ENCODE results near the gene AFG3L2. TPM values are rescaled to one million over a fixed set of nuclear protein-coding genes. Genes with fewer than 3 reads are reported as not detected.

Gene AFG3L2
- total and polyA plus RNA-seq, 12 donors = 15.6 to 89.8 (median 47.4) TPM

DNA sequence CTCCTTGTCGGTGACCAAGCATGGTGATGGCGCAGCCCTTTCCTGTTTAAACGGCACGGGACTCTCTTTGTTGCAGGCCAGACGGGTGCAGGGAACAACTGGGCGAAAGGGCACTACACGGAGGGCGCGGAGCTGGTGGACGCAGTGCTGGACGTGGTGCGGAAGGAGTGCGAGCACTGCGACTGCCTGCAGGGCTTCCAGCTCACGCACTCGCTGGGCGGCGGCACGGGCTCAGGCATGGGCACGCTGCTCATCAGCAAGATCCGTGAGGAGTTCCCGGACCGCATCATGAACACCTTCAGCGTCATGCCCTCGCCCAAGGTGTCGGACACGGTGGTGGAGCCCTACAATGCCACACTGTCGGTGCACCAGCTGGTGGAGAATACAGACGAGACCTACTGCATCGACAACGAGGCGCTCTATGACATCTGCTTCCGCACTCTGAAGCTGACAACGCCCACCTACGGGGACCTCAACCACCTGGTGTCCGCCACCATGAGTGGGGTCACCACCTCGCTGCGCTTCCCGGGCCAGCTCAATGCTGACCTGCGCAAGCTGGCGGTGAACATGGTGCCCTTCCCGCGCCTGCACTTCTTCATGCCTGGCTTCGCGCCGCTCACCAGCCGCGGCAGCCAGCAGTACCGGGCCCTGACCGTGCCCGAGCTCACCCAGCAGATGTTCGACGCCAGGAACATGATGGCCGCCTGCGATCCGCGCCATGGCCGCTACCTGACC lies 51.9 kb downstream of the AFG3L2 start:
- peak in 2 of 7 donors; percentile 19 to 48 for DNase-seq
- Histone ChIP-seq H3K27ac (no peak overlapping the region), H3K36me3 (replicated peaks in 1 of 2) (peaks cover 0 to 55% of the 10 kb centered on the region in 2 donors), H3K27me3 (no peaks in the 10 kb centered on the region), H3K4me3 (no peak overlapping the region), H3K9me3 (replicated peaks in 1 of 3) (no peaks in the 10 kb centered on the region), H3K4me1 (replicated peaks in 1 of 2) (no peaks in the 10 kb centered on the region)
- TF ChIP-seq POLR2A (IDR thresholded peaks at IDR 0.05) = no peak
- TF ChIP-seq, protein P1, sequence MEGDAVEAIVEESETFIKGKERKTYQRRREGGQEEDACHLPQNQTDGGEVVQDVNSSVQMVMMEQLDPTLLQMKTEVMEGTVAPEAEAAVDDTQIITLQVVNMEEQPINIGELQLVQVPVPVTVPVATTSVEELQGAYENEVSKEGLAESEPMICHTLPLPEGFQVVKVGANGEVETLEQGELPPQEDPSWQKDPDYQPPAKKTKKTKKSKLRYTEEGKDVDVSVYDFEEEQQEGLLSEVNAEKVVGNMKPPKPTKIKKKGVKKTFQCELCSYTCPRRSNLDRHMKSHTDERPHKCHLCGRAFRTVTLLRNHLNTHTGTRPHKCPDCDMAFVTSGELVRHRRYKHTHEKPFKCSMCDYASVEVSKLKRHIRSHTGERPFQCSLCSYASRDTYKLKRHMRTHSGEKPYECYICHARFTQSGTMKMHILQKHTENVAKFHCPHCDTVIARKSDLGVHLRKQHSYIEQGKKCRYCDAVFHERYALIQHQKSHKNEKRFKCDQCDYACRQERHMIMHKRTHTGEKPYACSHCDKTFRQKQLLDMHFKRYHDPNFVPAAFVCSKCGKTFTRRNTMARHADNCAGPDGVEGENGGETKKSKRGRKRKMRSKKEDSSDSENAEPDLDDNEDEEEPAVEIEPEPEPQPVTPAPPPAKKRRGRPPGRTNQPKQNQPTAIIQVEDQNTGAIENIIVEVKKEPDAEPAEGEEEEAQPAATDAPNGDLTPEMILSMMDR (IDR thresholded peaks at IDR 0.05) = no peak
- intact Hi-C loops (cut with DNase I) = no loop called here
- 96 to 98% (median 97%) methylated on average over 52 to 58 of the region's 58 CpGs for WGBS, 4 donors

DNA sequence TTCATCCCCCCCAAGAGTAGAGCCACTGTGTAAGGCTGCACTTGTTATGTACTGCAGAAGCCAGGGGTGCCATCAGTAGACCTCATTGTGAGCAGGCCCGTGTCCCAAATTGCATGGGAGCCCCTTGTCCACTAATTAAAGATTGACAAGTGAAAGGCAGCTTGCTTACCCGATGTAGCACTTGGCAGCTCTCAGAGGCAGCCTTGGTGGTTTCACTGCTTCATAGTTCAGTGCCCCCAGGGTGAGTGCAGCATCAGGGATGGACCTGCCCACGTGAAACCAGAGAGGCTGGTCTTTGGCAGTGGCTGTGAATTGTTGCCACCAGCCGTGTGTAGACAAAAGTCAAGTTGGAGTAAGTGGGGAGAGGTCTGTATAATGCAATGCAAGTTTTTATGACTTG lies 55.7 kb downstream of the AFG3L2 start:
- 61 to 79% (median 63%) methylated on average over 4 of the region's 4 CpGs for WGBS, 4 donors
- no peak overlapping the region for H3K27ac ChIP-seq
- H3K4me3 ChIP-seq = no peak overlapping the region
- H3K4me1 ChIP-seq (replicated peaks in 1 of 2) = no peaks in the 10 kb centered on the region
- TF ChIP-seq, protein P1 (IDR thresholded peaks at IDR 0.05) = no peak
- no peak for TF ChIP-seq POLR2A (IDR thresholded peaks at IDR 0.05)
- intact Hi-C loops (cut with DNase I) = no loop called here
- peak in 1 of 7 donors; percentile 51 for DNase-seq
- no peaks in the 10 kb centered on the region for H3K27me3 ChIP-seq
- no peaks in the 10 kb centered on the region for H3K9me3 ChIP-seq (replicated peaks in 1 of 3)
- peaks cover 0 to 20% of the 10 kb centered on the region in 2 donors for H3K36me3 ChIP-seq (replicated peaks in 1 of 2)

DNA sequence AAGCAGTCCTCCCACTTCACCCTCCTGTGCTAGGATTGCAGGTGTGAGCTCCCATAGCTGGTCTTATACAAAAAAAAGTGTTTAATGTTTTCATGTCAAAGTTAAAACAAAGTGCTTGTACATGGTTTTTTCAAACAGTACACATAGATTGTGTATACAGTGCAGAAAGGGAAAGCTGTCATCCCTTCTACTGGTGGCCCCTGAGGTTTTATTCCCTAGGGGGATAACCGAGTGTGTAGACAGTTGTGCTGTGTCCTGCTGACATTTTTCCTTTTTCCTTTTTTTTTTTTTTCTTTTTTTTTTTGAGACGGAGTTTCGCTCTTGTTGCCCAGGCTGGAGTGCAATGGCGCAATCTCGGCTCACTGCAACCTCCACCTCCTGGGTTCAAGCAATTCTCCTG lies 58.2 kb downstream of the AFG3L2 start:
- TF ChIP-seq, protein P1 (IDR thresholded peaks at IDR 0.05) = no peak
- no peak for TF ChIP-seq POLR2A (IDR thresholded peaks at IDR 0.05)
- Histone ChIP-seq H3K4me1 (replicated peaks in 1 of 2) (no peaks in the 10 kb centered on the region), H3K4me3 (no peak overlapping the region), H3K9me3 (replicated peaks in 1 of 3) (no peaks in the 10 kb centered on the region), H3K36me3 (replicated peaks in 1 of 2) (no peaks in the 10 kb centered on the region), H3K27me3 (no peaks in the 10 kb centered on the region), H3K27ac (no peak overlapping the region)
- no peak for DNase-seq
- intact Hi-C loops (cut with DNase I) = loop anchor here in 1 of 2 donors (10.0 kb wide), 1 partner anchor 56 kb away; the partner anchor contains the start of gene AFG3L2
- WGBS, 4 donors = 71 to 89% (median 77%) methylated on average over 3 to 5 of the region's 5 CpGs

DNA sequence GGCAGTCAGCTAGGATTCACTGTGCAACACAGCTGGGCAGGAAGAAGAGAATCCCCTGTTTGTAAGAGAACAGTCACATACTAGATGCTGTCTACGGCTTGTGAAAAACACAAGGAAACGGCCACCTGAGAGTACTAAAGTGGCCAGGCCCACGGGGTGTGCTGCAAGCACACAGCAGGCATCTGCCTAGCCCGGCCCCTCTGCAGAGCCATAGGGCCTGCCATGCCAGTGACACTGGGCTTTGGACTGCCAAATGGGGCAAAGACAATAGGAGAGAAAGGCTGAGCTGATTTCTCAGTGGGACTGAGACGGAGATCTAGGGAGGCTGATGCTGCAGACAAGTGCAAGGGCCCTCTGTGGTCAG lies 58.7 kb downstream of the AFG3L2 start:
- Histone ChIP-seq H3K4me1 (replicated peaks in 1 of 2) (no peaks in the 10 kb centered on the region), H3K36me3 (replicated peaks in 1 of 2) (no peaks in the 10 kb centered on the region), H3K27ac (peak overlapping the region in 1 of 5 donors; percentile 36), H3K27me3 (no peaks in the 10 kb centered on the region), H3K4me3 (no peak overlapping the region), H3K9me3 (replicated peaks in 1 of 3) (no peaks in the 10 kb centered on the region)
- intact Hi-C loops (cut with DNase I) = loop anchor here in 1 of 2 donors (10.0 kb wide), 1 partner anchor 56 kb away; the partner anchor contains the start of gene AFG3L2
- DNase-seq = peak in 1 of 7 donors; percentile 45
- WGBS, 4 donors = 36 to 45% (median 43%) methylated on average over 5 of the region's 5 CpGs
- TF ChIP-seq POLR2A (IDR thresholded peaks at IDR 0.05) = no peak
- TF ChIP-seq, protein P1 (IDR thresholded peaks at IDR 0.05) = no peak

All from adrenal gland (tissue), 12 donors.